Small intestine (tissue), 7 donors: ENCODE measurements around the gene ASMTL. TPM values are rescaled to one million over a fixed set of nuclear protein-coding genes. Genes with fewer than 3 reads are reported as not detected.
"Not testable (repeated sequence)": the region's sequence is repeated elsewhere in the genome, so short reads cannot be mapped to it uniquely, and the experiment has no call there.

ENCODE experiments used
- DNase-seq, 2 donors: peaks; one replicate each; pipeline versions ENCODE4 v3.0.0 to v3.0.0-alpha.2; 2013
- FAIRE-seq: peaks from 2 replicates; lab custom pipeline; 2012; peaks lifted over from hg19 to GRCh38; lab: Jason Lieb, UNC
- H3K27ac ChIP-seq, 3 donors: one replicate each; pipeline ENCODE4 v1.5.1; 2013; ENCODE audit warnings: low read length in 2 of 3, mild to moderate bottlenecking in 2 of 3, control low read depth in 1 of 3, inconsistent platforms in 1 of 3, low read depth in 1 of 3, moderate library complexity in 1 of 3
- H3K27me3 ChIP-seq, 3 donors: one replicate each; pipeline ENCODE4 v1.6.1; 2013; ENCODE audit warnings: low read length in 3 of 3, inconsistent platforms in 1 of 3; ENCODE audit not compliant: control insufficient read depth in 3 of 3, insufficient read depth in 3 of 3
- H3K36me3 ChIP-seq, 3 donors: one replicate each; pipeline ENCODE4 v1.6.1; 2013; ENCODE audit warnings: low read length in 3 of 3, inconsistent platforms in 1 of 3, low read depth in 1 of 3, mild to moderate bottlenecking in 1 of 3, moderate library complexity in 1 of 3; ENCODE audit not compliant: control insufficient read depth in 3 of 3, insufficient read depth in 2 of 3
- H3K4me1 ChIP-seq, 3 donors: one replicate each; pipeline ENCODE4 v1.6.1; 2013; ENCODE audit warnings: low read length in 2 of 3, inconsistent platforms in 1 of 3, low read depth in 1 of 3, mild to moderate bottlenecking in 1 of 3, moderate library complexity in 1 of 3; ENCODE audit not compliant: control insufficient read depth in 3 of 3, insufficient read depth in 2 of 3
- H3K4me3 ChIP-seq, 3 donors: one replicate each; pipeline ENCODE4 v1.5.1; 2013; ENCODE audit warnings: low read length in 3 of 3, control low read depth in 1 of 3, inconsistent platforms in 1 of 3, low read depth in 1 of 3, mild to moderate bottlenecking in 1 of 3, moderate library complexity in 1 of 3
- H3K9me3 ChIP-seq, 2 donors: one replicate each; pipeline ENCODE4 v1.6.1; 2013; ENCODE audit warnings: low read depth in 1 of 2, low read length in 1 of 2; ENCODE audit not compliant: control insufficient read depth in 2 of 2, insufficient read depth in 1 of 2
- WGBS, 3 donors: extraction: QIAGEN DNeasy Blood & Tissue Kit; methylation state at CpG; one replicate each; pipeline ENCODE4 v1.1.7; 2013; 5-methylcytosine and 5-hydroxymethylcytosine counted together
- polyA plus RNA-seq, 4 donors: library from polyadenylated mRNA; stranded (reverse) in 3 of 4; unstranded in 1 of 4; fragments of 200-250 nt in 3 of 4; fragments of 120-200 nt in 1 of 4; gene quantifications; one replicate each; pipeline versions ENCODE4 v1.2.1 to v1.2.3, GENCODE V29; 2013
- donor health status: healthy with polysubstance abuse.
- donor health status: control.
- donor health status: control.
- donor health status: Bipolar disorder and iron deficiency.
- donor health status: healthy.

ASMTL gene
- polyA plus RNA-seq, 4 donors, result 10.1 to 24.8 (median 17.3) TPM

GRCh38 chrX:1448573-1449001 is 4.1 kb downstream of the ASMTL start:
- not testable (repeated sequence) for H3K4me3 ChIP-seq, H3K4me1 ChIP-seq, DNase-seq, H3K36me3 ChIP-seq, H3K27me3 ChIP-seq, H3K27ac ChIP-seq, FAIRE-seq
- peaks cover 0 to 47% of the 10 kb centered on the region in 2 donors for H3K9me3 ChIP-seq
- 97 to 98% (median 97%) methylated on average over 5 of the region's 5 CpGs for WGBS, 3 donors

GRCh38 chrX:1447969-1448572 is 4.6 kb downstream of the ASMTL start:
- not testable (repeated sequence) for FAIRE-seq, H3K27me3 ChIP-seq, H3K27ac ChIP-seq, H3K36me3 ChIP-seq, H3K4me1 ChIP-seq, H3K4me3 ChIP-seq, DNase-seq
- H3K9me3 ChIP-seq, result peaks cover 0 to 51% of the 10 kb centered on the region in 2 donors
- 99 to 100% (median 99%) methylated on average over 8 of the region's 8 CpGs for WGBS, 3 donors

GRCh38 chrX:1446984-1447968 is 5.4 kb downstream of the ASMTL start:
- H3K27me3 ChIP-seq, result not testable (repeated sequence)

GRCh38 chrX:1444561-1445500 is 7.9 kb downstream of the ASMTL start:
- H3K27ac ChIP-seq, result no peak overlapping the region
- FAIRE-seq (no peak), DNase-seq (no peak)
- no peaks in the 10 kb centered on the region for H3K27me3 ChIP-seq
- H3K9me3 ChIP-seq, result peaks cover 0 to 58% of the 10 kb centered on the region in 2 donors
- peaks cover 0 to 14% (median 0%) of the 10 kb centered on the region in 3 donors for H3K36me3 ChIP-seq
- H3K4me3 ChIP-seq, result no peak overlapping the region
- H3K4me1 ChIP-seq, result no peaks in the 10 kb centered on the region
- WGBS, 3 donors, result 96 to 97% (median 97%) methylated on average over 19 of the region's 19 CpGs

More at GRCh38 chrX:1446984-1447968, 5.4 kb downstream of the ASMTL start:
- H3K4me1 ChIP-seq, FAIRE-seq, H3K27ac ChIP-seq, H3K4me3 ChIP-seq: not testable (repeated sequence)
- peaks cover 0 to 58% of the 10 kb centered on the region in 2 donors for H3K9me3 ChIP-seq
- 91 to 96% (median 92%) methylated on average over 13 of the region's 13 CpGs for WGBS, 3 donors
- peak in 1 of 2 donors; percentile 26 for DNase-seq
- H3K36me3 ChIP-seq, result peaks cover 0 to 11% (median 0%) of the 10 kb centered on the region in 3 donors

- Histone ChIP-seq H3K4me1 (no peaks in the 10 kb centered on the region), H3K27ac (no peak overlapping the region), H3K9me3 (peaks cover 0 to 59% of the 10 kb centered on the region in 2 donors), H3K4me3 (no peak overlapping the region), H3K27me3 (no peaks in the 10 kb centered on the region), H3K36me3 (peaks cover 0 to 17% (median 0%) of the 10 kb centered on the region in 3 donors)
- FAIRE-seq (no peak), DNase-seq (no peak)
- WGBS, 3 donors, result 86 to 90% (median 89%) methylated on average over 26 of the region's 26 CpGs
Measured at GRCh38 chrX:1443496-1444075, 9.1 kb downstream of the ASMTL start.

GRCh38 chrX:1442724-1443367 is 9.9 kb downstream of the ASMTL start:
- H3K27ac ChIP-seq, result no peak overlapping the region
- WGBS, 3 donors, result 90% methylated on average over 33 to 36 of the region's 38 CpGs
- peaks cover 0 to 24% (median 0%) of the 10 kb centered on the region in 3 donors for H3K36me3 ChIP-seq
- DNase-seq (no peak), FAIRE-seq (no peak)
- no peak overlapping the region for H3K4me3 ChIP-seq
- no peaks in the 10 kb centered on the region for H3K4me1 ChIP-seq
- peaks cover 0 to 58% of the 10 kb centered on the region in 2 donors for H3K9me3 ChIP-seq
- H3K27me3 ChIP-seq, result no peaks in the 10 kb centered on the region

GRCh38 chrX:1442016-1442665 is 10.6 kb downstream of the ASMTL start:
- Histone ChIP-seq H3K4me3 (no peak overlapping the region), H3K4me1 (no peaks in the 10 kb centered on the region), H3K27ac (no peak overlapping the region), H3K27me3 (no peaks in the 10 kb centered on the region), H3K36me3 (peaks cover 0 to 24% (median 0%) of the 10 kb centered on the region in 3 donors), H3K9me3 (peaks cover 0 to 52% of the 10 kb centered on the region in 2 donors)
- no peak for FAIRE-seq
- 94 to 96% (median 96%) methylated on average over 18 of the region's 18 CpGs for WGBS, 3 donors
- no peak for DNase-seq
